VCaP (cell line): ENCODE results near the gene CAPN3.

Experiments used
- H3K27ac ChIP-seq: fragments of 450-650 bp; 2 replicates; pipeline ENCODE4 v1.5.1; 2017
- CTCF ChIP-seq: fragments of 450-650 bp; conservative IDR thresholded peaks from 2 replicates; pipeline ENCODE4 v1.5.1; 2017; ENCODE audit warnings: mild to moderate bottlenecking, moderate library complexity

CAPN3 gene

DNA sequence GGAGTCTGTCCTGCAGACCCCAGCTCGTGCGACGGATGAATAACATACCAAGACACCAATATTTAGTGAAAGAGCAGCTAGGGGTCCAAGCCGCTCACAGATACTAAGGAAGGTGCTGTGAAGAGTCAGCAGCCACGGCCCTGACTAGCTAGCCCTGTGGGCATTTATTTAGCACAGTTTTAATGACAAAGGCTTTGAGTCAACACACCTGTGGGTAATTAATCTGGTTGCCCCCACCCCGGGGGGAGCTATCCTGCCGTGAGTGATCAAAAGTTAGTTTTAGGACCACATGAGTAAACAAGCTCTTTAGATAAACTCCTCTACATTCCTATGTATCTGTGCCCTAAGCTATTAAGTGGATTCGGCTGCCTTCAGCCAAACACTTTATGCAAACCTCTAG lies 18.7 kb downstream of the CAPN3 start:
- no peak overlapping the region for H3K27ac ChIP-seq
- no peak for TF ChIP-seq CTCF

DNA sequence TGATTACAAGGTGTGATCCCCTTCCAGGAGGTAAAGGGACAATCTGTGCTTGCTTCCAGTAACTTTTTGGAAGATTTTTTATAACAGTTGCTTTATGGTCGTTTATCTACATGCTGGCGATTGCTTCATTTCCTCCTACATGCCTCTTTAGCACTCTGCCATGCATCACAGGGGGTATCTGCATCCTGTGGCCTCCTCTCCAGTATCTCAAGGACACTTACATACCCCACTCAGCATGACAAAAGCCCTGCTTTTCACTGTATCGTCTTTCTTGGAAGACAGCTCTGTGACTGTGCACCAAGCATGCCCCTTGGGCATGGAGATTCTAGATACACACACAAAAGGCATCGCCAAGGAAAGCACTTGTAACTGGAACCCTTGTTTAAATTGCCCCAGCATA lies 25.3 kb downstream of the CAPN3 start:
- H3K27ac ChIP-seq = no peak overlapping the region
- no peak for TF ChIP-seq CTCF

- TF ChIP-seq CTCF = peak; percentile 82
- H3K27ac ChIP-seq = no peak overlapping the region
Observed at GRCh38 chr15:42385206-42385979, 26.1 kb downstream of the CAPN3 start.

DNA sequence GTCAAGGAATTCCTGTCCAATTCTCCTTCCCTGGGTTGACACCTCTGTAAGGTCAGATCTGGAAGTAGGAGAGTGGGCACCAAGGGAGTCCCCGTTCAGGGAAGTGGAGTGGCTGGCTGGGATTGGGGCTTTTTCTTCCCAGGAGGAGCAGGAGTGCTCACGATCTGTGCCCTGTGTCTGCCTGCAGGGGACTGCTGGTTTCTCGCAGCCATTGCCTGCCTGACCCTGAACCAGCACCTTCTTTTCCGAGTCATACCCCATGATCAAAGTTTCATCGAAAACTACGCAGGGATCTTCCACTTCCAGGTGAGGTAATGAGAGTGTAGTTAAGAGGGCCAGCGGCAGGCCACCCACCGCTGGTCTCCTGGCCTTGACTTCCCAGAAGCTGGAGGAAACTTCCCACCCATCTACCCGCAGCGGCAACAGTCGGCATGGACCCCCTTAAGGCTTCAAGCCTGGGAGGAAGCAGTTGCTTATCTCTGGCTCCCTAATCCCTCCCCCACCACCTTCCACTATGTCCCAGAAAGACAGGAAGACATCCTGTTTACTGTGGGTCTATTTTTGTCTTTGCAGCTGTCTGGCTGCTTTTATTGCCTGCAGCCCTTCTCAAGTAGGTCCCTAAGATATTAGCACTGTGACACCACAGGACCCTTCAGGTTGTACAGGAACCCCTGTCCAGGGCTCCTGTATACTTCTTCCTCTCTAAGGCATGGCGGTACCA lies 26.8 kb downstream of the CAPN3 start:
- TF ChIP-seq CTCF = no peak
- no peak overlapping the region for H3K27ac ChIP-seq

DNA sequence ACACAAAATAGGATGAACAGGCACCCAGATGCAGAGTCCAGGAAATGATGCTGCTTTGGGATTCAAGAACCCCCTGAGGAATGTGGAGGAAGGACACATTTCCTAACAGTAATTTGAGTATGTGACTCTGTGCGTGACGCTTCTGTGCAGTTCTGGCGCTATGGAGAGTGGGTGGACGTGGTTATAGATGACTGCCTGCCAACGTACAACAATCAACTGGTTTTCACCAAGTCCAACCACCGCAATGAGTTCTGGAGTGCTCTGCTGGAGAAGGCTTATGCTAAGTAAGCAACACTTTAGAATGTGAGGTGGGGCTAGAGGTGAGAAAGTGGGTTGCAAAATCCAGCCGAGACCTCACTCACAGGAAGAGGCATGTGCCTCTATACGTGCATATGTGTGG lies 28.3 kb downstream of the CAPN3 start:
- no peak overlapping the region for H3K27ac ChIP-seq
- TF ChIP-seq CTCF = no peak

- H3K27ac ChIP-seq = no peak overlapping the region
- no peak for TF ChIP-seq CTCF
Observed at GRCh38 chr15:42392309-42393024, 33.2 kb downstream of the CAPN3 start.

DNA sequence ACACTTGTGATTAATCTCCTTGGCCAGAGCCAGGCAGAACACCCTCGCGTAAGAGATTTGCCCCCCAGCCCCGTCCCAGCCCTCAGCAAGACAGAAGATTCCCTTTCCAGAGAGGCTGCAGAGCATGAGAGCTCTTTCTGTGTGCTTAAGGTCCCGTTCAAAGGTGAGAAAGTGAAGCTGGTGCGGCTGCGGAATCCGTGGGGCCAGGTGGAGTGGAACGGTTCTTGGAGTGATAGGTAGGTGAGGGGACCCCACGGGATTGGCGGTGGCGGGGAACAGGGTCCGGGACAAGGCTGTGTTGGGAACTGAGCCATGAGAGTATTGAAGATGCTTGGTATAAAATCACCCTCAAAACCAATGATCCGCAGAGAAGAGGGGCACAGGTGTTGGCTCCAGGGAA lies 34.8 kb downstream of the CAPN3 start:
- H3K27ac ChIP-seq = no peak overlapping the region
- TF ChIP-seq CTCF = no peak
